ENCODE data around the gene SPAAR.
"Not testable (repeated sequence)": the region's sequence is repeated elsewhere in the genome, so short reads cannot be mapped to it uniquely, and the experiment has no call there.

SPAAR gene, protein sequence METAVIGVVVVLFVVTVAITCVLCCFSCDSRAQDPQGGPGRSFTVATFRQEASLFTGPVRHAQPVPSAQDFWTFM

DNA sequence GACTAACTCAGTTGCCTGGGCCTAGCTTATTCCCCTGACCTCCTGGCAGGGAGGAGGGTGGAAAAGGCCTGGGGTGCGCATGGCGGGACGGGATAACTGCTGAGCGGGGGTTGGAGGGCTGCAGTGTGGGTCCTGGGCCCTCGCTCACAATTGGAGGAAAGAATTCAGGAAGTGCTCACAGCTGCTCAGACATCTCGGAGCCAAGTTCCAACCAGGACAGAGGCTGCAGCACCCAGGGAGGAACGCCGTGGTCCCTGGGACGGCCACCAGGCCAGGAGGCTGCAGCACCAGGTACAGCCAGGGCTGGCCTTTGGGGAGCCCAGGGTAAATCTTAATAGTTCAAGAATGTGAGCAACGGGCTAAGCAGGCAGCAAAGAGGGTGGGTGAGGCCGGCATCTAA, at the start of gene SPAAR:
SPAAR (plus strand) TSS at position 217 of the 400 bp plus-strand sequence. CDS start 974 bp downstream, outside the sequence.
- Mint-ChIP-seq H3K4me3 (no peak within 1 kb of the TSS), H3K27ac (no peak within 1 kb of the TSS), H3K27me3 (no peaks in the 10 kb centered on the region), H3K36me3 (ENCODE audit: low read depth) (no peaks in the 10 kb centered on the region), H3K9me3 (no peaks in the 10 kb centered on the region), H3K4me1 (ENCODE audit: low read depth) (peaks cover 38% of the 10 kb centered on the region)

DNA sequence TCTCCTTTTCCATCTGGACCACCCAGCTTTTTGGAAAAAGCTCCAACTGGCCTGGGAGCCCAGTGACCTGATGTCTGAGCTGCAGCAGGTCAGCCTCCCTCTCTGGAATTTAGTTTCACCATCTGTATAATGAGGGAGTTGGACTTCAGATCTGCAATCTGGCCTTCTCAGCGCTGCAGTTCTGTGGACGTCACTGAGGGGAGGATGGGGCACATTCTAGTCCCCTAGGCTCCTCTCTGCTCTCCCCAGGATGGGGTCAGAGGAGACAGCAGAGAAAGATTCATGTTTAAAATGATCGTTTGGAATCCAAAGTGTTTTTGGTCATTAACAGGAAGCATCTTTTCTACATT, 49.3 kb upstream of the SPAAR start:
- Mint-ChIP-seq H3K9me3 (no peaks in the 10 kb centered on the region), H3K36me3 (ENCODE audit: low read depth) (no peaks in the 10 kb centered on the region), H3K27ac (no peak overlapping the region), H3K27me3 (peaks cover 15% of the 10 kb centered on the region), H3K4me3 (no peak overlapping the region), H3K4me1 (ENCODE audit: low read depth) (no peaks in the 10 kb centered on the region)

DNA sequence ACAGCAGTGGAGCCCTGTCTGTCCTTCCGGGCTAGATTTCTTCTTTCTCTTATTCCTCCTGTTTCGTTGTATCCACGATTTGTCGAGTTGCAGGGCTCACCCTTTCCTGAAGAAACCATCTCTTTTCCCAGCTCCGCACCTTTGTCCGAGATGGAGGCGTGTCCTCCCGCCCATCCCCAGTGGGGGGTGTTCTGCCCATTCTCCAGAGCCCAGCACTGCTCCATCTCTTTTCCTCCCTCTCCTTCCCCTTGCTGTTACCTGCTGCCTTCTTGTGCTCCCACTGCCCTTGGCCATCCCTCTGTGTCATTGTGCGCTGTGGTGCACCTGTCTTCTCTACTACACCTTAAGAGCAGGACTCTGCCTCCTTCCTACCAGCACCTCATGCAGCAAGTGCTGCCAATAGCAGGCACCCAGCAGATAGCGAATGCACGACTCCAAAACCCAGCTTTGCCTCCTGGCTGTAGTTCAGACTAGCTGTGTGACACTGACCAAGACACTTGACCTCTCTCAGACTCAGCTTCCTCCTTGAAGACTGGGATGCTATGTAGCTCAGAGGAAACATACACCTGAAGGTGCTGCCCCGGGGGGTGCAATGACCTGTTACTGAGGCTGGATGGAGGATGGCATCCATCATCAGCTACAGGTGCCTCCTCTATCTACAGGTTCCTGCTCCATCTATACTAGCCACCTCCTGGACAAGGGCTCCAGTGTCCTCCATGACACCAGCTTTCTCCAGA, 48.0 kb upstream of the SPAAR start:
- Mint-ChIP-seq H3K4me3 (no peak overlapping the region), H3K27ac (no peak overlapping the region), H3K27me3 (peaks cover 15% of the 10 kb centered on the region), H3K36me3 (ENCODE audit: low read depth) (no peaks in the 10 kb centered on the region), H3K9me3 (no peaks in the 10 kb centered on the region), H3K4me1 (ENCODE audit: low read depth) (no peaks in the 10 kb centered on the region)

DNA sequence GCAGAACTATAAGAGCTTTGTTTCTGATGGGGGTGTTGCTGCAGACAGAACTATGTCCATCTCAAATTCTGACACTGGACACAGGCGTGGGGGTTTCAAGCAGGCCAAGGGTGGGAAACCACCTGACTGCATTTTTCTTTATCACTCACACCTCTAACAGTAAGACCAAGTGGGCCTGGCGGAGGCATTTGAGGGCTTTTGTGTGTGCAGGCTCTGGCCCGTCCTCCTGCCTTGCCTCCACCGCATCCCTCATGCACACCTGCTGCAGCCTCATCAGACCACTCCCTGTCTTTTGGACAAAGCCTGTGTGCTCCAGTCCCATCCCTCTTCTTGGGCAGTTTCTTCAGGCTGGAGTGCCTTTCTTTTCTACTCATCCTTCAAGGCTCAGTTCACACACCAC, 47.0 kb upstream of the SPAAR start:
- Mint-ChIP-seq H3K27ac (no peak overlapping the region), H3K36me3 (ENCODE audit: low read depth) (no peaks in the 10 kb centered on the region), H3K27me3 (peaks cover 15% of the 10 kb centered on the region), H3K4me3 (no peak overlapping the region), H3K4me1 (ENCODE audit: low read depth) (no peaks in the 10 kb centered on the region), H3K9me3 (no peaks in the 10 kb centered on the region)

DNA sequence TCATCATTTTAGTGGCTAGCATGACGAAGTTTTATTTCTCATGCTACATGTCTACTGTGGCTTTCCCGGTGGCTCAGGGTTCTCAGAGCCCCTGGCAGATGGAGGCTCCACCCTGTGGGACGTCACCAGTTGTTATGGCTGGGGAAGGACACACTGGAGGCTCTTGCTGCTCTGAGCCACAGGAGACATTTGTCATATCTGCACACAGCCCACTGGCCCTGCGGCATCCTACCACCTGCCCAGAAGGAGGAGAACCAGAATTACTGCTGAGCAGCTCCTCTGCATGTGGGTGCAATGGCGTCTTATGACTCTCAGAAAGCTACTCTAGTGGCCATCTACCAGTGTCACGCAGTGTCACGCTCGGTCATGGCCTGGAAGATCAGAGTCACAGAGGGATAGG, 45.7 kb upstream of the SPAAR start:
- no peaks in the 10 kb centered on the region for H3K9me3 Mint-ChIP-seq
- no peaks in the 10 kb centered on the region for H3K36me3 Mint-ChIP-seq (ENCODE audit: low read depth)
- no peak overlapping the region for H3K27ac Mint-ChIP-seq
- H3K4me1 Mint-ChIP-seq (ENCODE audit: low read depth): no peaks in the 10 kb centered on the region
- H3K4me3 Mint-ChIP-seq: no peak overlapping the region
- peaks cover 18% of the 10 kb centered on the region for H3K27me3 Mint-ChIP-seq

DNA sequence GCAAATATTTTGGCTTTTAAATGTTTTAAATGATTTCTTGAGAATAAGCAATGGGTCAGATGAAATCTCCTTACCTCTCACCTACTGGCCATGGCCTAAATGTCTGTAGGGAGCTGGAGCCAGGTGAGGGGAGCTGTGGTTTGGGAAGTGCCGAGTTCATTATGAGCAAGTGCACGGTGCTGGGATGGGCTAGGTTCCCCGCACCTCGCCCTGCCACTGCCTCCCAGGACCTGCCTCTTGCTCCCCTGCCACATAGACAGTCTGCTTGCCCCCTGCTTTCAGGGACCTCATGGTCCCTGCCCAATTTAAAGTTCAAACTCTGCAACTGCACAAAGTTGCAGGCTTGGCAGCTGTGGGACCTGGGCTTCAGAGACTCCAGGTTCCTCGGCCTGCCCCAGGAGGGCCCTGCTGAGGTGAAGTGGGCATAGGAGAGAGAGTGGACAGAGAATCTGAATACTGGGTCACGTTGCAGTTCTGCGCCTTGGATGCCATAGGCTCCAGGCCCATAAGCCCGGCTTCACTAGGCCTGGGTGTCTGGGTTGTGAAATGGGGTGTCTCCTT, 44.5 kb upstream of the SPAAR start:
- no peaks in the 10 kb centered on the region for H3K4me1 Mint-ChIP-seq (ENCODE audit: low read depth)
- H3K27ac Mint-ChIP-seq: no peak overlapping the region
- H3K36me3 Mint-ChIP-seq (ENCODE audit: low read depth): no peaks in the 10 kb centered on the region
- H3K4me3 Mint-ChIP-seq: no peak overlapping the region
- no peaks in the 10 kb centered on the region for H3K9me3 Mint-ChIP-seq
- H3K27me3 Mint-ChIP-seq: peaks cover 21% of the 10 kb centered on the region

DNA sequence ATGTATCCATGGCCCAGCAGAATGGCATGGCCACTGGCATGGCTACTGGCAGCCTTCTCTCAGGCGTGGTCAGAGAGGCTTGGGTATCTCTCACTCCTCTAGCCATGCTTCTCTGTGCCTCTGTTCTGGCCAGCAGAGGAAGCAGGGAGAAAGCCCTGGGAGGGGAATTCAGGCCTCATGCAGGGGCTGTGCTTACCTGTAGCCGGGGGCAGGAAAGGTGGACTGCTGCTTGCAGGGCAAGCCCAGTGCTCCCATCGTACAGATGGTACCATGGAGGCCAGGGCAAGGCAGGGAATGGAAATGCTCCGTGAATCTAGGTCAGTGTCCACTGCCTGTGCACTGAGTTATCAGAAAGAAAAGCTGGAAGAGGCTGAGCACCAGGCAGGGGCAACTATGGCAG, 41.8 kb upstream of the SPAAR start:
- no peak overlapping the region for H3K27ac Mint-ChIP-seq
- no peaks in the 10 kb centered on the region for H3K36me3 Mint-ChIP-seq (ENCODE audit: low read depth)
- no peaks in the 10 kb centered on the region for H3K9me3 Mint-ChIP-seq
- H3K4me1 Mint-ChIP-seq (ENCODE audit: low read depth): no peaks in the 10 kb centered on the region
- peaks cover 12% of the 10 kb centered on the region for H3K27me3 Mint-ChIP-seq
- no peak overlapping the region for H3K4me3 Mint-ChIP-seq

DNA sequence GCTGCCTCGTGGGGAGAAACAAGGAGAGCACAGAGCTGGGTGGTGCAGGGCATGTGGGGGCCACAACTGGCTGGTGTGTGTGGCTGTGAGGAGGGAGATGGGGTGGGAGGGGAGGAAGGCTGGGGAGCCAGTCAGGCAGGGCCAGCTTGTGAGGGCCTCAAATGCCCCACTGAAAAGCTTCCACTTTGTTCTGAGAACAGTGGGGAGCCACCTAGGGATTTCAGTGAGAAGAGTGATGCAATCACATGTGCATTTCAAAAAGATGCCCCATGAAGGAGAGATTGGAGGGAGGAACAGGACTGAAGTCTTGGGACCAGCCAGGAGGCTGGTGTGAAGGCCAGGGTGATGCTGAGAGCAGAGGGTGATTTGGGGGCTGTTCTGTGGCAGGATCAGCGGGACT, 40.4 kb upstream of the SPAAR start:
- H3K27me3 Mint-ChIP-seq: peaks cover 6% of the 10 kb centered on the region

DNA sequence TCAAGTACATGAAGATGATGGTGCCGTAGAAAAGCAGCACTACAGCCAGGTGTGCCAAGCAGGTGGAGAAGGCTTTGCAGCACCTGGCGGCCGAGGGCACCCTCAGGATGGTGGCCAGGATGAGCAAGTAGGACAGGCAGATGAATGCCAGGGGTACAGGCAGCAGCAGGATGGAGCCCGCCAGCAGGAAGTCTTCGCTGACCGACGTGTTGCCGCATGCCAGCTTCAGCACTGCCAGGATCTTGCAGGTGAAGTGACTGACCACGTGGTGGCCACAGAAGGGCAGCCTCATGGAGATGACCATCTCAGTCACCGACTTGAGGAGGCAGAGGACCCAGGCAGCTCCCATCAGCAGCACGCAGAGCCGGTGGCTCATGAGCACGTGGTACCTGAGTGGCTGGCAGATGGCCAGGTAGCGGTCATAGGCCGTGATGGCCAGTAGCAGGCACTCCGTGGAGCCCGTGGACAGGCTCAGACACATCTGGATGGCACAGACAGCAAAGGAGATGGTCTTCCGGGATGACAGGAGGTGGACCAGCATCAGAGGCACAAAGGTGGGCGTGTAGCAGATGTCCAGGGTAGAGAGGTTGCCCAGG, 39.6 kb upstream of the SPAAR start:
- no peaks in the 10 kb centered on the region for H3K4me1 Mint-ChIP-seq (ENCODE audit: low read depth)
- no peak overlapping the region for H3K27ac Mint-ChIP-seq
- no peaks in the 10 kb centered on the region for H3K9me3 Mint-ChIP-seq
- H3K27me3 Mint-ChIP-seq: peaks cover 6% of the 10 kb centered on the region
- H3K4me3 Mint-ChIP-seq: no peak overlapping the region
- no peaks in the 10 kb centered on the region for H3K36me3 Mint-ChIP-seq (ENCODE audit: low read depth)

More for the DNA sequence above, 40.4 kb upstream of the SPAAR start:
- no peak overlapping the region for H3K27ac Mint-ChIP-seq
- no peak overlapping the region for H3K4me3 Mint-ChIP-seq
- H3K9me3 Mint-ChIP-seq: no peaks in the 10 kb centered on the region
- no peaks in the 10 kb centered on the region for H3K4me1 Mint-ChIP-seq (ENCODE audit: low read depth)
- H3K36me3 Mint-ChIP-seq (ENCODE audit: low read depth): no peaks in the 10 kb centered on the region

DNA sequence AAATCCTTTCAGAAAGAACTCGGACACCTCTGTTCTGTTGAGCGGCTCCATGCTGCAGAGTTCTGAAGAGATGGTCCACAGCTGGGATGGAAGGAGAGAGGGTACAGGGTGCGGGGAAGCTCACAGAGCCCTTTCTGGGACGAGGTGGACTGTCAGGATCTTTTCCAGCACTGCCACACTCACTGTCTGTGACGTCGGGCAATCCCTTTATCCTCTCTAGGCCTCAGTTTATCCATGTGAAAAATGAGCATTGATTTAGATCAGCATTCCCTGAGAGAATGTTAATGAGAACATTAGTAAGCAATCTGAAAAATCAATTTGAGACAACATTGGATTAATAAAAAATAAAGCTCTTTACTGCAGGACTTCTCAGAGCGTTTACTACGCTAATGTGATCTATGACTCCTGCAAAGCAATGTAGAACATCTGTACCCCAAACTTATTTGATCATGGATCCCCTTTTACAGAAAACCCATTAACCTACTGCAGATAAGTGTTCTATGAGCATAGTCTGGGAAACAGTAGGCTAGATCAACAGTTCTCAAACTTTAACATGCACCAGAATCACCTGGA, 38.9 kb upstream of the SPAAR start, which contains the start of gene OR13J1:
OR13J1 (minus strand) TSS at position 51 of the 573 bp plus-strand sequence; CDS start at position 51, 0 bp downstream.
- no peaks in the 10 kb centered on the region for H3K36me3 Mint-ChIP-seq (ENCODE audit: low read depth)
- no peaks in the 10 kb centered on the region for H3K9me3 Mint-ChIP-seq
- no peak within 1 kb of the TSS for H3K27ac Mint-ChIP-seq
- no peak within 1 kb of the TSS for H3K4me3 Mint-ChIP-seq
- no peaks in the 10 kb centered on the region for H3K4me1 Mint-ChIP-seq (ENCODE audit: low read depth)
- peaks cover 6% of the 10 kb centered on the region for H3K27me3 Mint-ChIP-seq

DNA sequence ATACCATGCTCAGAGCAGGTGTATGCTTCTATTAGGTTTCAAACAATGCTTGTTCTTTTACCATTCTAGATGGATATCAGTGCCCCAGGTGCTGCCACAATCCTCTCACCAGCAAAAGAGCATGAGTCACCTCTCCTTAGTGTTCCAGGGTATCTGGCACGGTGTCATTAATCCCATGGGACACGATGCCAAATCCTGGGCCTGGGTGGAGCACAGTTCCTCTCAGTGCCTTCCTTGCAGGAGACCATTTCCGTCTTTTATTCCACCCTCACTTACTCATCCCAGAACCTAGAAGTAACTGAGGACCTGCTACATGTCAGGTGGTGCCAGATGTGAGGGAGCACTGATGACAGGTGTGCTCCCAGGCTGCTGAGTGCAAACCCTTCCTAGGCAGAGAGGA, 37.7 kb upstream of the SPAAR start:
- no peaks in the 10 kb centered on the region for H3K9me3 Mint-ChIP-seq
- H3K27ac Mint-ChIP-seq: no peak overlapping the region
- H3K4me3 Mint-ChIP-seq: no peak overlapping the region
- H3K4me1 Mint-ChIP-seq (ENCODE audit: low read depth): no peaks in the 10 kb centered on the region
- no peaks in the 10 kb centered on the region for H3K36me3 Mint-ChIP-seq (ENCODE audit: low read depth)
- H3K27me3 Mint-ChIP-seq: peaks cover 9% of the 10 kb centered on the region

DNA sequence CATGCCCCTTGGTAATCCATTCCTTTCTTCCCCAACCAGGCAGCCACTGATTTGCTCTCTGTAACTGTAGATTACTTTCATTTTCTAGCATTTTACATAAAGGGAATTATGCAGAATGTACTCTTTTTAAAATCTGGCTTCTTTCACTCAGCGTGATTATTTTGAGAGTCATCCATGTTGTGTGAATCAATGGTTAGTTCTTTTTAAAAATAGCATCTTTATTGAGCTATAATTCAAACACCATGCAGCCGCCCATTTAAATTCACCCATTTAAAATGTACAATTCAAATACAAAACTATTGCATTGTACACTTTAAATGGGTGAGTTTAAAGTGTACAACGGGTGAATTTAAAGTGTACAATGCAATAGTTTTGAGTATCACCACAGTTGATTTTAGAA, 36.8 kb upstream of the SPAAR start:
- Mint-ChIP-seq H3K36me3 (ENCODE audit: low read depth) (no peaks in the 10 kb centered on the region), H3K27me3 (peaks cover 13% of the 10 kb centered on the region), H3K4me3 (no peak overlapping the region), H3K4me1 (ENCODE audit: low read depth) (no peaks in the 10 kb centered on the region), H3K27ac (no peak overlapping the region), H3K9me3 (peaks cover 4% of the 10 kb centered on the region)

DNA sequence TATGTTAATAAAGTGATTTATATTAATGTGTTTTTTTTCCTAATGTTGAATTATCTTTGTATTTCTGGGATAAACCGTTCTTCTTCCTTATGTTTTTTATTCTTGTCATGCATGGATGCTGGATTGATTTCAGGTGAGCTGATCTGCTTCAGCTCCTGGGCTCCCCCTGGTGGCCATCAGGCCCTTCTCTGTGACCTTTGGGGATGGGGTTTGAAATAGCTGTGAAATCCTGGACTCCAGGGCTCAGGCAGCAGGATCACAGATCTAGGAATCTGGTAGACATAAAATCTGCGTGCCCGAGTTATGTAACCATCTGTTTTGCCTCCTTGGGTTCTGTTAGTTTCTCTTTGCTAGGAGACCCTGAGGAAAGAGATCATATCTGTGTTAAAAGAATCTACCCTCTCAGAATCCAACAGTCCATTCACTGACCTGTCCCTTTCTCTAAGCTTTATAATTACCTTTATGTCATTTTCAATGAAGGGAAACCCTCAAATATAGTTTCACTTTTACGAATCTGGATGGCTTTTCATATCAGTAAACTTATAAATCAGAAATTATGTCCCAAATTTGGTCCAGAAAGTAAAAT, 26.9 kb upstream of the SPAAR start:
- Mint-ChIP-seq H3K27ac (no peak overlapping the region), H3K36me3 (ENCODE audit: low read depth) (no peaks in the 10 kb centered on the region), H3K9me3 (peaks cover 9% of the 10 kb centered on the region), H3K4me1 (ENCODE audit: low read depth) (no peaks in the 10 kb centered on the region), H3K4me3 (no peak overlapping the region), H3K27me3 (peaks cover 8% of the 10 kb centered on the region)

DNA sequence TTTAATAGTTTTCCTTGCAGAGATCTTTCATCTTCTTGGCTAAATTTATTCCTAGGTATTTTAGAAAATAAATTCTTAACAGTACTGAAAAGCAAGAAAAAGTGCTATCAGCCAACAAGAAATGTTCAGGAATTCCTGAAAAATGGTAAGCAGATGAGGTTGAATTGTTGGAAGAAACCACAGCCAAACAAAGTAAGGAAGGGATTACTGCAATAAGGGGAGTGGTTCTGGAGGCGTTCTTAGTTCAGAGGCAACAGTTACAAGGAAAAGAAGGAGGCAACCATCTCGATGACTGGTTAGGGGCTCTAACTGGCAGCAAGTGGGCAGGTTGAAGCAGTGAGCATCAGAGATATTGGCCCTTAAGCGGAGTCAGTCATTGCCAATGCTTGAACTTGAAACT, 26.3 kb upstream of the SPAAR start:
- Mint-ChIP-seq H3K27ac (no peak overlapping the region), H3K36me3 (ENCODE audit: low read depth) (no peaks in the 10 kb centered on the region), H3K4me1 (ENCODE audit: low read depth) (no peaks in the 10 kb centered on the region)

DNA sequence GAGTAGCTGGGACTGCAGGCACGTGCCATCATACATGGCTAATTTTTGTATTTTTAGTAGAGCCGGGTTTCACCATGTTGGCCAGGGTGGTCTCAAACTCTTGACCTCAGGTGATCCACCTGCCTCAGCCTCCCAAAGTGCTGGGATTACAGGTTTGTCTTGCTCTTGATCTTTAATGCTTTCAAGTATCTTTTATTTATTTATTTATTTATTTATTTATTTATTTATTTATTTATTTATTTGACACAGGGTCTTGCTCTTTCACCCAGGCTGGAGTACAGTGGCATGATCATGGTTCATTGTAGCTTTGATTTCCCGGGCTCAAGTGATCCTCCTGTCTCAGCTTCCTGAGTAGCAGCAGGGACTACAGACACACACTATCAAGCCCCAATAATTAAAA, 24.4 kb upstream of the SPAAR start:
- H3K4me1 Mint-ChIP-seq (ENCODE audit: low read depth); H3K27me3 Mint-ChIP-seq; H3K27ac Mint-ChIP-seq; H3K4me3 Mint-ChIP-seq; H3K9me3 Mint-ChIP-seq; H3K36me3 Mint-ChIP-seq (ENCODE audit: low read depth): not testable (repeated sequence)

More for the DNA sequence above, 26.3 kb upstream of the SPAAR start:
- Mint-ChIP-seq H3K9me3 (peaks cover 3% of the 10 kb centered on the region), H3K27me3 (peaks cover 8% of the 10 kb centered on the region), H3K4me3 (no peak overlapping the region)

All from stimulated activated naive CD8-positive, alpha-beta T cell treated with anti-CD3 and anti-CD28 coated beads, Interleukin-15, Interleukin-2, amounts not matched to agents 100 ng/mL and 50 ng/mL, for 24 hours (primary cell).